Osteoblast (primary cell): ENCODE results near the gene R3HDM2. TPM values are rescaled to one million over a fixed set of nuclear protein-coding genes. Genes with fewer than 3 reads are reported as not detected.

Experiments
- DNase-seq: peaks from one replicate; pipeline ENCODE4 v3.0.0; 2011; ENCODE audit warnings: low spot score, mixed read lengths; ENCODE audit not compliant: insufficient read length; ENCODE audit errors: missing footprints
- H2AFZ ChIP-seq: 2 replicates; pipeline ENCODE4 v1.6.0; 2011; ENCODE audit warnings: mild to moderate bottlenecking, low read length
- H3K27ac ChIP-seq: 2 replicates; pipeline ENCODE4 v1.5.1; 2011; ENCODE audit warnings: mild to moderate bottlenecking, low read depth, low read length, moderate library complexity
- H3K27me3 ChIP-seq: 2 replicates; pipeline ENCODE4 v1.6.0; 2012; ENCODE audit warnings: mild to moderate bottlenecking, control low read depth, inconsistent platforms, low read length, moderate library complexity; ENCODE audit not compliant: insufficient read depth
- H3K36me3 ChIP-seq: 2 replicates; pipeline ENCODE4 v1.5.1; 2011; ENCODE audit warnings: mild to moderate bottlenecking, low read length, control low read depth, moderate library complexity; ENCODE audit not compliant: insufficient read depth
- H3K4me1 ChIP-seq: 2 replicates; pipeline ENCODE4 v1.5.1; 2011; ENCODE audit warnings: mild to moderate bottlenecking, low read length, control low read depth, moderate library complexity; ENCODE audit not compliant: insufficient read depth
- H3K4me2 ChIP-seq: 2 replicates; pipeline ENCODE4 v1.6.0; 2011; ENCODE audit warnings: mild to moderate bottlenecking, low read length; ENCODE audit not compliant: insufficient read depth
- H3K4me3 ChIP-seq: fragments of 200-600 bp; sonication (generic); 3 replicates; pipeline ENCODE4 v1.5.1; 2012; ENCODE audit warnings: mild to moderate bottlenecking, low read length, inconsistent platforms; ENCODE audit not compliant: insufficient read depth
- H3K79me2 ChIP-seq: 2 replicates; pipeline ENCODE4 v1.6.0; 2012; ENCODE audit warnings: mild to moderate bottlenecking, low read length, control low read depth, inconsistent platforms; ENCODE audit not compliant: insufficient read depth
- H3K9me3 ChIP-seq: 2 replicates; pipeline ENCODE4 v1.5.1; 2011; ENCODE audit warnings: low read depth, low read length, control low read depth
- H4K20me1 ChIP-seq: 2 replicates; pipeline ENCODE4 v1.6.0; 2012; ENCODE audit warnings: mild to moderate bottlenecking, low read length, control low read depth; ENCODE audit not compliant: insufficient read depth
- total RNA-seq: library from RNA; depleted of rRNA; stranded (reverse); fragments of >200 nt; gene quantifications from 2 replicates; pipeline ENCODE4 v1.2.3, GENCODE V29; 2012
- TF ChIP-seq, protein P1 (sequence below): IDR thresholded peaks from 2 replicates; pipeline ENCODE4 v1.5.1; 2011; ENCODE audit warnings: mild to moderate bottlenecking, low read depth, low read length, moderate library complexity; ENCODE audit errors: extremely low read depth

Gene R3HDM2
- total RNA-seq, 1 donor = 23.2 TPM

DNA sequence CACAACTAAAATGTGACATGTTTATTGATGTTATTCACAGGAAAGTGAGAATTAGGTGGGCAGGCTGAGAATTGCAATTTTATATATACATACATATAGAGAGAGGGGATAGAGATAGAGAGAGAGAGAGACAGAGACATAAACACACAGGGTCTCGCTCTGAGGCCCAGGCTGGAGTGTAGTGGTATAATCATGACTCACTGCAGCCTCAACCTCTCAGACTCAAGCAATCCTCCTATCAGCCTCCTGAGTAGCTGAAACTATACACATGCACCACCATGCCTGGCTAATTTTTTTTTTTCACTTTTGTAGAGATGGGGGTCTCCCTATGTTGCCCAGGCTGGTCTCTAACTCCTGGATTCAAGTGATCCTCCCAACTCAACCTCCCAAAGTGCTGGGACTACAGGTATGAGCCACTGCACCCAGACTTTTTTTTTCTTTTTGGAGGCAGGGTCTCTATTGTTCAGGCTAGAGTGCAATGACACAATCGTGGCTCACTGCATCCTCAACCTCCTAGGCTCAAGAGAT is 49.1 kb downstream of the R3HDM2 start:
- no peak overlapping the region for H3K4me3 ChIP-seq
- no peaks in the 10 kb centered on the region for H3K27me3 ChIP-seq

GRCh38 chr12:57380300-57380699 is 50.5 kb downstream of the R3HDM2 start:
- H3K27ac ChIP-seq = no peak overlapping the region
- TF ChIP-seq, protein P1, sequence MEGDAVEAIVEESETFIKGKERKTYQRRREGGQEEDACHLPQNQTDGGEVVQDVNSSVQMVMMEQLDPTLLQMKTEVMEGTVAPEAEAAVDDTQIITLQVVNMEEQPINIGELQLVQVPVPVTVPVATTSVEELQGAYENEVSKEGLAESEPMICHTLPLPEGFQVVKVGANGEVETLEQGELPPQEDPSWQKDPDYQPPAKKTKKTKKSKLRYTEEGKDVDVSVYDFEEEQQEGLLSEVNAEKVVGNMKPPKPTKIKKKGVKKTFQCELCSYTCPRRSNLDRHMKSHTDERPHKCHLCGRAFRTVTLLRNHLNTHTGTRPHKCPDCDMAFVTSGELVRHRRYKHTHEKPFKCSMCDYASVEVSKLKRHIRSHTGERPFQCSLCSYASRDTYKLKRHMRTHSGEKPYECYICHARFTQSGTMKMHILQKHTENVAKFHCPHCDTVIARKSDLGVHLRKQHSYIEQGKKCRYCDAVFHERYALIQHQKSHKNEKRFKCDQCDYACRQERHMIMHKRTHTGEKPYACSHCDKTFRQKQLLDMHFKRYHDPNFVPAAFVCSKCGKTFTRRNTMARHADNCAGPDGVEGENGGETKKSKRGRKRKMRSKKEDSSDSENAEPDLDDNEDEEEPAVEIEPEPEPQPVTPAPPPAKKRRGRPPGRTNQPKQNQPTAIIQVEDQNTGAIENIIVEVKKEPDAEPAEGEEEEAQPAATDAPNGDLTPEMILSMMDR = no peak
- no peak overlapping the region for H2AFZ ChIP-seq

More for the DNA sequence above, 49.1 kb downstream of the R3HDM2 start:
- TF ChIP-seq, protein P1 = no peak
- H3K4me1 ChIP-seq = no peaks in the 10 kb centered on the region
- H3K27ac ChIP-seq = no peak overlapping the region
- no peaks in the 10 kb centered on the region for H4K20me1 ChIP-seq
- H3K36me3 ChIP-seq = no peaks in the 10 kb centered on the region
- H2AFZ ChIP-seq = no peak overlapping the region
- no peaks in the 10 kb centered on the region for H3K9me3 ChIP-seq
- H3K4me2 ChIP-seq = no peak overlapping the region
- DNase-seq = no peak
- peaks cover 11% of the 10 kb centered on the region for H3K79me2 ChIP-seq

DNA sequence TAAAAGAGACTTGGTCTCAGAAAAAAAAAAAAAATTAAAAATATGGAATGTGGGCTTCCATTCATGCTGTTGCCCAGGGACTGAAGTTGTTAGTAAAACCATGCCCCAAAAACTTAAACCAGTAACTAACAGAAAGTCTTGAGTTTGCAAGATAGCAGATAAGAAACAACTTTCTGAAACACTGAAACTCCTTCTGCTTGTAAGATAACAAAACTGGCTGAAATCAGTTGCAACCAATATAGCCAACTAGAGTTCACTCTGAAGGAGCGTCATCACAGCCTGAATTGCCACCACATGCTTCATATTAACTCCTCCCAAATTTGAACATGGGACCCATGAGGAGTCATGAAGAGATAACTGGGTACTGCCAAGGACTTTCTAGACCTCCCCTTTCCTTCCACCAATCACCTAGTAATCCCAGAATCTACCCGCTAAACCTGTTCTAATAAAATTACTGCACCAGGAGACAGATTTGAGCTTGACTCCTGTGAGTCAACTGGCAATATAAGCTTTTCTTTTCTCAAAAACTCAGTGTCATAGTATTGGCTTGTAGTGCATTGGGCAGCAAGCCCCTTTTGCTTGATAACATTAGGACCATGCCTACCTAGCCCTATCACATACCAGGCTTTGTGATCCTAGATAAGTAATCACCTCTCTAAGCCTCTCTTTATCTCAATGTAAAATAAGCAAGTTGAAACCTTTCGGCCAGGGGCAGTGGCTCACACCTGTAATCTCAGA is 53.6 kb downstream of the R3HDM2 start:
- peaks cover 4% of the 10 kb centered on the region for H3K4me1 ChIP-seq
- H3K27ac ChIP-seq = no peak overlapping the region
- no peak for DNase-seq
- H3K4me2 ChIP-seq = no peak overlapping the region
- TF ChIP-seq, protein P1 = no peak
- no peaks in the 10 kb centered on the region for H3K27me3 ChIP-seq
- H3K79me2 ChIP-seq = peaks cover 20% of the 10 kb centered on the region
- peaks cover 3% of the 10 kb centered on the region for H4K20me1 ChIP-seq
- no peaks in the 10 kb centered on the region for H3K36me3 ChIP-seq
- H3K4me3 ChIP-seq = no peak overlapping the region
- H3K9me3 ChIP-seq = no peaks in the 10 kb centered on the region
- no peak overlapping the region for H2AFZ ChIP-seq

More at GRCh38 chr12:57380300-57380699, 50.5 kb downstream of the R3HDM2 start:
- peaks cover 15% of the 10 kb centered on the region for H3K79me2 ChIP-seq
- no peaks in the 10 kb centered on the region for H3K4me1 ChIP-seq
- H3K4me3 ChIP-seq = no peak overlapping the region
- H3K27me3 ChIP-seq = no peaks in the 10 kb centered on the region
- peaks cover 3% of the 10 kb centered on the region for H4K20me1 ChIP-seq
- H3K9me3 ChIP-seq = no peaks in the 10 kb centered on the region
- no peak for DNase-seq
- H3K36me3 ChIP-seq = no peaks in the 10 kb centered on the region
- no peak overlapping the region for H3K4me2 ChIP-seq

- no peak for DNase-seq
- Histone ChIP-seq H3K27me3 (no peaks in the 10 kb centered on the region), H3K9me3 (no peaks in the 10 kb centered on the region), H3K4me3 (no peak overlapping the region), H2AFZ (no peak overlapping the region), H3K4me1 (peaks cover 18% of the 10 kb centered on the region), H3K27ac (peak overlapping the region; percentile 3), H3K79me2 (peaks cover 23% of the 10 kb centered on the region), H3K36me3 (no peaks in the 10 kb centered on the region), H3K4me2 (peak overlapping the region; percentile 3), H4K20me1 (peaks cover 3% of the 10 kb centered on the region)
- TF ChIP-seq, protein P1 = no peak
These were observed 58.6 kb downstream of the R3HDM2 start for GRCh38 chr12:57372233-57372632.
